ENCODE results near the gene TBC1D25. TPM values are rescaled to one million over a fixed set of nuclear protein-coding genes. Genes with fewer than 3 reads are reported as not detected.
"Not testable (repeated sequence)": the region's sequence is repeated elsewhere in the genome, so short reads cannot be mapped to it uniquely, and the experiment has no call there.

Gene TBC1D25
- total RNA-seq, 1 donor from 2014 or later = 13.9 TPM

- DNase-seq (ENCODE audit: low spot score in 2 of 2, unreplicated experiment in 2 of 2) = peak; percentile 64 to 81
- no peak for TF ChIP-seq CTCF (IDR thresholded peaks at IDR 0.05; ENCODE audit: unreplicated experiment)
- H3K4me1 Mint-ChIP-seq = peaks cover 6% of the 10 kb centered on the region
- peaks cover 4% of the 10 kb centered on the region for H3K36me3 Mint-ChIP-seq
- peak within 1 kb of the TSS; percentile 89 for H3K27ac Mint-ChIP-seq
- H3K4me3 Mint-ChIP-seq = peak within 1 kb of the TSS; percentile 82
- H3K27me3 Mint-ChIP-seq (ENCODE audit: low read depth) = no peaks in the 10 kb centered on the region
- peaks cover 9% of the 10 kb centered on the region for H3K9me3 Mint-ChIP-seq
Measured at GRCh38 chrX:48521353-48522243, 17.9 kb upstream of the TBC1D25 start, which contains the start of gene EBP. EBP (plus strand) TSS chrX:48521808; CDS start chrX:48523772, 1,964 bp downstream.

DNA sequence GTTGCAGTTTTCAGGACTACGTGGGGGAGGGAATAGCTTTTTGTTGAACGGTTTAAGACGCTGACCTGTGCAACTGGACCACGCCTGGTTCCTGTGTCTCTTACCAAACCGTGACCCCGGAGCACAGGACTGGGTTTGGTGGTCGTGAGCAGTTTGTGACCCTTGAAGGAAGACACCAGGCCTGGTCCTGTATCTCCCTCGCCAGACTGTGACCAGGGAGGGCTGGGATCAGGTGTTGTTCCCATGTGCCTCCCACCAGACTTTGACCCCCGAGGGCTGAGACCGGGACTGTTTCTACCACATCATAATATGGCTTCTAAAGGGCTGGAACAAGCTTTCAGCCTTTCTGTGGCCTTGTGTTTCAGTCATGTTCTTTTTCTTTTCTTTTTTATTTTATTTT lies 17.2 kb upstream of the TBC1D25 start:
- Mint-ChIP-seq H3K27ac (peak overlapping the region; percentile 82), H3K4me1 (peaks cover 6% of the 10 kb centered on the region), H3K4me3 (peak overlapping the region; percentile 82), H3K36me3 (peaks cover 7% of the 10 kb centered on the region), H3K27me3 (ENCODE audit: low read depth) (no peaks in the 10 kb centered on the region), H3K9me3 (peaks cover 11% of the 10 kb centered on the region)
- no peak for TF ChIP-seq CTCF (IDR thresholded peaks at IDR 0.05; ENCODE audit: unreplicated experiment)
- DNase-seq (ENCODE audit: low spot score in 2 of 2, unreplicated experiment in 2 of 2) = no peak

- Mint-ChIP-seq H3K27ac (no peak overlapping the region), H3K36me3 (peaks cover 12% of the 10 kb centered on the region), H3K4me3 (peak overlapping the region; percentile 37), H3K4me1 (peaks cover 6% of the 10 kb centered on the region), H3K9me3 (peaks cover 17% of the 10 kb centered on the region), H3K27me3 (ENCODE audit: low read depth) (no peaks in the 10 kb centered on the region)
- no peak for TF ChIP-seq CTCF (IDR thresholded peaks at IDR 0.05; ENCODE audit: unreplicated experiment)
- DNase-seq (ENCODE audit: low spot score in 2 of 2, unreplicated experiment in 2 of 2) = no peak
Measured at GRCh38 chrX:48523682-48524081, 15.8 kb upstream of the TBC1D25 start.

DNA sequence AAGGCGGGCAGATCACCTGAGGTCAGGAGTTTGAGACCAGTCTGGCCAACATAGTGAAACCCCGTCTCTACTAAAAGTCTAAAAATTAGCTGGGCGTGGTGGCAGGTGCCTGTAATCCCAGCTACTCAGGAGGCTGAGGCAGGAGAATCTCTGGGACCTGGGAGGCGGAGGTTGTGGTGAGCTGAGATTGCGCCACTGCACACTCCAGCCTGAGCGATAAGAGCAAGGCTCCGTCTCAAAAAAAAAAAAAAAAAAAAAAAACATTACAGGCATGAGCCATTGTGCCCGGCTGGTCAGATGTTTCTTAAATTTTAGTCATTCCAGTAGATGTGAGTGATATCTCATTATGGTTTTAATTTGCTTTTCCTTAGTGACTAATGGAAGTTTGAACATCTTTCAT lies 13.7 kb upstream of the TBC1D25 start:
- H3K27ac Mint-ChIP-seq; H3K4me3 Mint-ChIP-seq; H3K27me3 Mint-ChIP-seq (ENCODE audit: low read depth); H3K4me1 Mint-ChIP-seq; DNase-seq (ENCODE audit: low spot score in 2 of 2, unreplicated experiment in 2 of 2): not testable (repeated sequence)
- H3K36me3 Mint-ChIP-seq = peaks cover 14% of the 10 kb centered on the region
- H3K9me3 Mint-ChIP-seq = peaks cover 16% of the 10 kb centered on the region

- DNase-seq (ENCODE audit: low spot score in 2 of 2, unreplicated experiment in 2 of 2) = no peak
- no peaks in the 10 kb centered on the region for H3K27me3 Mint-ChIP-seq (ENCODE audit: low read depth)
- peaks cover 34% of the 10 kb centered on the region for H3K9me3 Mint-ChIP-seq
- no peaks in the 10 kb centered on the region for H3K4me1 Mint-ChIP-seq
- no peak for TF ChIP-seq CTCF (IDR thresholded peaks at IDR 0.05; ENCODE audit: unreplicated experiment)
- peaks cover 13% of the 10 kb centered on the region for H3K36me3 Mint-ChIP-seq
- no peak overlapping the region for H3K27ac Mint-ChIP-seq
- H3K4me3 Mint-ChIP-seq = no peak overlapping the region
Measured at GRCh38 chrX:48530736-48531135, 8.8 kb upstream of the TBC1D25 start.

- Mint-ChIP-seq H3K9me3 (peaks cover 33% of the 10 kb centered on the region), H3K4me3 (no peak overlapping the region), H3K4me1 (no peaks in the 10 kb centered on the region), H3K36me3 (peaks cover 13% of the 10 kb centered on the region), H3K27me3 (ENCODE audit: low read depth) (no peaks in the 10 kb centered on the region), H3K27ac (no peak overlapping the region)
- TF ChIP-seq CTCF (IDR thresholded peaks at IDR 0.05; ENCODE audit: unreplicated experiment) = no peak
- no peak for DNase-seq (ENCODE audit: low spot score in 2 of 2, unreplicated experiment in 2 of 2)
Measured at GRCh38 chrX:48531358-48531959, 8.1 kb upstream of the TBC1D25 start.
